Activated CD4-positive, alpha-beta T cell treated with anti-CD3 and anti-CD28 coated beads, Interleukin-2, Interleukin-4, amounts not matched to agents 100 ng/mL and 50 ng/mL, durations not matched to agents 16 hours and 8 hours (primary cell): ENCODE data around the gene SNCB.
"Not testable (repeated sequence)": the region's sequence is repeated elsewhere in the genome, so short reads cannot be mapped to it uniquely, and the experiment has no call there.

Experiments
- DNase-seq: peaks from one replicate; pipeline ENCODE4 v3.0.0-alpha.2; 2020; ENCODE audit warnings: low spot score

Gene SNCB

GRCh38 chr5:176597417-176598389 lies 32.6 kb downstream of the SNCB start:
- DNase-seq, result no peak

DNA sequence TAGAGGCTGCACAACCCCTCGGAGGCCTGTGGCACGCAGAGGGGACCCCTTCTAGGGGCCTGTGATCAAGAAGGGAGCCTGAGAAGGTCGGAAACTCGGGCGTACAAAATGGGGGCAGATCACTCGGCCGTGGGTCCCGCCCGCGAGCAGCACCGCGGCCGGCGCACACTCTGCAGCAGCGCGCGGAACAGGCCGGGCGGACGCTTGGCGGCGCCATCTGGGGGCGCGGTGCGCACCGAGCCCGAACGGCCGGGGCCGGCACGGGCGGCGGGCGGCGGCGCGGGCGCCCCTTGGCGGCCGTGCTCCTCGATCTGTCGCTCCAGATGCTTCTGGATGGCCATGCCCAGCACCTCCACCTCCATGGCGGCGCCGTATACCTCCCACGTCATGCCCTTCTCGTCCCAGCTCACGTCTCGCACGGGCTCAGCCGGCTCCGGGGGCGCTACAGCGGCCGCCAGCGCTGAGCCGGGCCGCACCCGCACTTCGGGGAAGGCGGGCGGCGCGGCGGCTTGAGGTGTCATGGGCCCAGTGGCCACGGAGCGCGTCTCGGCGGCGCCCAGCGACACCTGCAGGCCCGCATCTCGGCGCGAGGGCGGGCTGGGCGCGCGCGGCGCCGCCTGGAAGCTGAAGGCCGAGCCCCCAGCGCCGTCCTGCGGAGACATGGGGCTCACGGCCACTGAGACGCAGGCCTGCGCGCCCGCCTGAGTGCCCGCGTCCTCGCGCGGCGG lies 33.5 kb downstream of the SNCB start:
- peak; percentile 57 for DNase-seq

DNA sequence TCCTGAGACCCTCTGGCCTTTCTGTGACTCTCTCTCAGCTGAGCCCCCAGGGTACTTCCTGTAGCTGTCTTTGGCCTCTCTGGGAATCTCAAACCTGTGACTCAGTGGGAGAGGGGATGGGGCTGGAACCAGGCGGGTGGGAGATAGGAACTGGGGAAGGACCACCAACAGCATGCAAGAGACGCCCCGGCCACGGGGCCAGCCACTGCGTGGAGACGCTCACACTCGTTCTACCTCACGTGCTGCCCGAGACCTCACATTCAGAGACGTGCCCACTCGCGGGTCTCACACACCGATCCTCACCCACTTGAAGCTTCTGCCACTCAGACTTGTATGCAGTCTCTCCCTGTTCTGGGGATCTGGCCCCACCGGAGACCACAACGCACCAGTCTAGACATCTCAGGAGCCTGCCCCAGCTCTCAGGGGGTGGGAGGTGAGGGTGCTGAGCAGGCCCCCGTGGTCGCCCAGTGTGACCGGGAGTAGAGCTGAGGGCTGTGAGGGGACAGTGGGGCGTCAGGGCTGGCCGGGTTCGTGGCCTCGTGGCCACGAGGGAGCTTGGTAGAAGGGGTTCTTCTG lies 34.2 kb downstream of the SNCB start:
- no peak for DNase-seq

- no peak for DNase-seq
These were observed 34.9 kb downstream of the SNCB start for GRCh38 chr5:176595386-176595943.

DNA sequence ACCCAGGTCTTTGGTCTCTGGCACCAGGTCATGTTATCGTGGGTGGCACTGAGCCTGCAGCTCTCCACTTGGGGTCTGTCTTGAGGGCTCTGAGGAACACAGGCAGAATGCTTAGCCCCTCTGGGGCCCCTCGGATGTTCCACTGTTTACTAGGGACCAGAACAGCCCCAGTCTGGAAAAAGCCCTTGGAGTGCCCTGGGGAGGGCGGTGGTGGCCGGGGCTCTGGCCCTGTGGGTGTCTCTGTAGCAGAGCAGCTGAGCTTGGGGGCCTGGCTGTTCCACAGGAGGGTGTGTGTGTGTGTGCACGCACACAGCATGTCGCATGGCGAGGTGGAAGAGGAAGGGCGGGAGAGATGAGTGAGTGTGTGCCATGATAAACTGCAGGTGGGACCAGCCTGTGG lies 35.8 kb downstream of the SNCB start:
- DNase-seq, result no peak

GRCh38 chr5:176593273-176593869 lies 37.0 kb downstream of the SNCB start:
- DNase-seq, result no peak

GRCh38 chr5:176592573-176592972 lies 37.8 kb downstream of the SNCB start:
- DNase-seq, result no peak

- DNase-seq, result not testable (repeated sequence)
These were observed 38.7 kb downstream of the SNCB start for GRCh38 chr5:176591667-176592066.

DNA sequence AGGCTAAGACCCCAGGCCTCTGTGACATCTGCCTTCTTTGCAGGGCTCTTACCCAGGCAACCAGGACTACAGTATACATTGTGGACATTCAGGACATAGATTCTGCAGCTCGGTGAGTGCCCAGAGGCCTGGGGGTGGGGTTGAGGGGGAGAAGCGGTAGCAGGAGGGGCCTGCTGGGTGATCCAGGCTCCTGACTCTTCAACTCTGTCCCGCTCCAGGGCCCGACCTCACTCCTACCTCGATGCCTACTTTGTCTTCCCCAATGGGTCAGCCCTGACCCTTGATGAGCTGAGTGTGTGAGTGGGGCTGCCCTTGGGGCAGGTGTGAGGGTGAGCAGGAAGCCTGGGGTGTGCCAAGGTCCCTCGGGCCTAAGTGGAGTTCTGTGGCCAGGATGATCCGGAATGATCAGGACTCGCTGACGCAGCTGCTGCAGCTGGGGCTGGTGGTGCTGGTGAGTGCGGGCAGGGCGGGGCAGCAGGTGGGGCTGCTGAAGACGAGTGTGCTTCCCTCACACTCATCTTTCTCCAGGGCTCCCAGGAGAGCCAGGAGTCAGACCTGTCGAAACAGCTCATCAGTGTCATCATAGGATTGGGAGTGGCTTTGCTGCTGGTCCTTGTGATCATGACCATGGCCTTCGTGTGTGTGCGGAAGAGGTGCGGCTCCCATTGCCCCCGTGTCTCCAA lies 40.2 kb downstream of the SNCB start:
- no peak for DNase-seq

- no peak for DNase-seq
These were observed 41.1 kb downstream of the SNCB start for GRCh38 chr5:176589039-176589769.

- no peak for DNase-seq
These were observed 42.0 kb downstream of the SNCB start for GRCh38 chr5:176588297-176588696.

DNA sequence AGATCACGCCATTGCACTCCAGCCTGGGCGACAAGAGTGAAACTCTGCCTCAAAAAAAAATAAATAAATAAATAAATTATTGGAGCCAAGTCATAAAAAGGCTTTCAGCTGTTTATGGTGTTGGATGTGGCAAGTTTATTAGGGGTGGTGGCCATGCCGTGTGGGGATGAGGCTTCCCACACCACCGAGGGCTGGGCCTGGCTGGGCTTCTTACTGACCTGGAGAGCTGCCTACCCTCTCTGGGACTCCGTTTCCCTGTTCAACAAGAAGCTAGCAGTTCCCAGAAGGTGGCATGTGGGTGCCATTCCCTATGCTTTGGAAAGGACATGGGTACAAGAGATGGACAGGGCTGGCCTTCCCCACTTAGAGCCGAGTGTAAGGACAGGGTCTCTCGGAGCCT lies 42.9 kb downstream of the SNCB start:
- no peak for DNase-seq

- DNase-seq, result no peak
These were observed 47.3 kb downstream of the SNCB start for GRCh38 chr5:176583076-176583475.

- no peak for DNase-seq
These were observed 49.0 kb downstream of the SNCB start for GRCh38 chr5:176581361-176581760.

GRCh38 chr5:176579323-176579722 lies 51.0 kb downstream of the SNCB start:
- DNase-seq, result no peak

DNA sequence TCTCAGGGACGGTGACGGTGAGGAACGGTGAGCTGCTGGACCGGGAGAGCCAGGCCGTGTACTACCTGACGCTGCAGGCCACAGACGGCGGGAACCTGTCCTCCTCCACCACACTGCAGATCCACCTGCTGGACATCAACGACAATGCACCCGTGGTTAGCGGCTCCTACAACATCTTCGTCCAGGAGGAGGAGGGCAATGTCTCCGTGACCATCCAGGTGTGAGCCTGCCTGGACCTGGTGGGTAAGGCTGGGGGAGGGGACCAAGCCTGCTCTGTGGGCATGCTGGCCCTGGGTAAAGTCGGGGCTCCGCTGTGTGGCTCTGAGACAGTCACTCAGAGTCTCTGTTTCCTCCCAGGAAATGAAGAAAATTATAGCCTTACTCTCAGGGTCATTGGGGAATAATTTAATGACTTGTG lies 51.9 kb downstream of the SNCB start:
- no peak for DNase-seq

- DNase-seq, result no peak
These were observed 52.8 kb downstream of the SNCB start for GRCh38 chr5:176577312-176578176.

DNA sequence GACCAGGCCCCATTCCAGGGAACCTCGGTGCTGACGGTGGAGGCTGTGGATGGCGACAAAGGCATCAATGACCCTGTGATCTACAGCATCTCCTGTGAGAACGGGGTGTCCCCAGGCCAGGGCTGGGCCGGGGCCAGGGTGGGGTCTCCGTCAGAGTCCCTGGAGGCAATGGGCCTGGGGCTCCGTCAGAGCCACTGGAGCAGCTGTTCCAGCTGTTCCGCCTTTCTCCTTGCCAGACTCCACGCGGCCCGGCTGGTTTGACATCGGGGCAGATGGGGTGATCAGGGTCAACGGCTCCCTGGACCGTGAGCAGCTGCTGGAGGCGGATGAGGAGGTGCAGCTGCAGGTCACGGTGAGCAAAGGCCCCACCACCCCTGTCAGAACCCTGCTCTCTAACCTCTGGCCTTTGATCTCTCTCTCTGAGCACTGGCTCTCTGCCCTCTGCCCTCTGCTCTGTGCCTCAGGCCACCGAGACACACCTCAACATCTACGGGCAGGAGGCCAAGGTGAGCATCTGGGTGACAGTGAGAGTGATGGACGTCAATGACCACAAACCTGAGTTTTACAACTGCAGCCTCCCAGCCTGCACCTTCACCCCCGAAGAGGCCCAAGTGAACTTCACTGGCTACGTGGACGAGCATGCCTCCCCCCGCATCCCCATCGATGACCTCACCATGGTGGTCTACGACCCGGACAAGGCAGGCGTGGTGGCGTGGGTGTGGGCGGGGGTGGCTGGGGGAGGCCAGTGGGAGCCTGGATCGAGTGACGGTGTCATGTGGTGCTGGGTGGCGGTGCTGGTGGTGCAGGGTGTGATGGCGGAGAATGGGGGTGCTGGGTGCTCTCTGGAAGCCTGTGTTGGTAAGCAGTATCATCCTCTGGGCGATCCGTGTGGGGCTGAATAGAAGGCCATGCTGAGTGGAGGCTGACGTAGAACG lies 54.6 kb downstream of the SNCB start:
- DNase-seq, result no peak

DNA sequence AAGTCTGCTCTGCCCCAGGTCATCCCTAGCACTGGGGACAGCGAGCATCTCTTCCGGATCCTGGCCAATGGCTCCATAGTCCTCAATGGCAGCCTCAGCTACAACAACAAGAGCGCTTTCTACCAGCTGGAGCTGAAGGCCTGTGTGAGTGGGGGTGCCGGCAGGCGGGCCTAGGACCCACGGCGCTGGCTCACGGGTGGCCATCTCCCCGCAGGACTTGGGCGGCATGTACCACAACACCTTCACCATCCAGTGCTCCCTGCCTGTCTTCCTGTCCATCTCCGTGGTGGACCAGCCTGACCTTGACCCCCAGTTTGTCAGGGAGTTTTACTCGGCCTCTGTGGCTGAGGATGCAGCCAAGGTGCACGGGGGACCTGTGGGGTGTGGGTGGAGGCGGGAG lies 55.3 kb downstream of the SNCB start:
- no peak for DNase-seq
